ENCODE measurements around the gene ZNF248. TPM values are rescaled to one million over a fixed set of nuclear protein-coding genes. Genes with fewer than 3 reads are reported as not detected.

Gene ZNF248
- total and polyA plus RNA-seq, 11 donors = 5.0 to 14.7 (median 9.1) TPM

- H3K4me1 ChIP-seq = no peaks in the 10 kb centered on the region
- peaks cover 0 to 3% (median 0%) of the 10 kb centered on the region in 12 donors for H3K9me3 ChIP-seq
- WGBS, 4 donors = 61 to 72% (median 71%) methylated on average over 7 of the region's 7 CpGs
- ATAC-seq (no peak), DNase-seq (no peak)
- H3K27ac ChIP-seq = no peak overlapping the region
- no peak overlapping the region for H3K4me3 ChIP-seq
- TF ChIP-seq CTCF (IDR thresholded peaks at IDR 0.05) = no peak
- TF ChIP-seq POLR2A (IDR thresholded peaks at IDR 0.05) = no peak
- H3K27me3 ChIP-seq = no peaks in the 10 kb centered on the region
- intact Hi-C loops (cut with DNase I) = no loop called here
- H3K36me3 ChIP-seq = no peaks in the 10 kb centered on the region
Observed at GRCh38 chr10:37871568-37872251, 14.3 kb upstream of the ZNF248 start.

DNA sequence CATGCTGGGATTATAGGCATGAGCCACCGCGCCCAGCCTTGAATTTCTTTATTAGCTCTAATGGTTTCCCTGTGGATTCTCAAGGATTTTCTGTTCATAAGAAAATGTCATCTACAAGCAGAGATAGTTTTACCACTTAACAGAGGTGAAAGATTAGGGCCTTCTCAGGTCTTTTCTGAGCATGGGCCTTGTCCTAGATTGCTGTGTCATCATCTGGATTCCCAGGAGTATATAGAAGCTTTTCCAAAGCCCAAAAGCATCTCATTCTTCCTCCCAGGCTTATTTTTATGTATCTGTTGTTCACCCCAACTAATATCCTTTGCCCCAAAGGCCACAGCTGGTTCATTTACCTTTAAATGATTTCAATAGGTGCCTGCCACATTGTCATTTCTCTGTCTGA, 13.7 kb upstream of the ZNF248 start:
- Histone ChIP-seq H3K4me1 (no peaks in the 10 kb centered on the region), H3K27me3 (no peaks in the 10 kb centered on the region), H3K9me3 (peaks cover 0 to 3% (median 0%) of the 10 kb centered on the region in 12 donors), H3K27ac (no peak overlapping the region), H3K36me3 (no peaks in the 10 kb centered on the region), H3K4me3 (no peak overlapping the region)
- intact Hi-C loops (cut with DNase I) = no loop called here
- TF ChIP-seq CTCF (IDR thresholded peaks at IDR 0.05) = no peak
- TF ChIP-seq POLR2A (IDR thresholded peaks at IDR 0.05) = no peak
- 45 to 75% (median 67%) methylated on average over 2 of the region's 2 CpGs for WGBS, 4 donors
- ATAC-seq (no peak), DNase-seq (no peak)

DNA sequence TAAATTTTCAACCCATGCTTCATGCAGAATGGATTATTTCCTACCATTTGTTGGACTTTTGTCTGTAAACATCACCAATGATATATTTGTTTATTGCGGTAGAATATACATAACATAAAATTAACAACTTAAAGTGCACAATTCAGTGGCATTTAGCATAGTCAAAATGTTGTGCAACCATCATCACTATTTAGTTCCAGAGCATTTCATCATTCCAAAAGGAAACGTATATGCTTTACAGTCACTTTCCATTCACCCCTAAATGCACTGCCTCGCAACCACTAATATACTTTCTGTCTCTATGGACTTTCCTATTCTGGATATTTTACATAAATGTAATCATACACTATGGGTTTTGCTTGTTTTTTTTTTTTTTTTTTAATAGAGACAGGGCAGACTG, 11.4 kb upstream of the ZNF248 start:
- Histone ChIP-seq H3K27ac (no peak overlapping the region), H3K27me3 (no peaks in the 10 kb centered on the region), H3K4me3 (no peak overlapping the region), H3K4me1 (no peaks in the 10 kb centered on the region), H3K36me3 (no peaks in the 10 kb centered on the region), H3K9me3 (peaks cover 0 to 3% (median 0%) of the 10 kb centered on the region in 12 donors)
- DNase-seq (no peak), ATAC-seq (no peak)
- 87 to 92% (median 90%) methylated on average over 3 of the region's 3 CpGs for WGBS, 4 donors
- intact Hi-C loops (cut with DNase I) = no loop called here
- TF ChIP-seq CTCF (IDR thresholded peaks at IDR 0.05) (no peak), POLR2A (IDR thresholded peaks at IDR 0.05) (no peak)

DNA sequence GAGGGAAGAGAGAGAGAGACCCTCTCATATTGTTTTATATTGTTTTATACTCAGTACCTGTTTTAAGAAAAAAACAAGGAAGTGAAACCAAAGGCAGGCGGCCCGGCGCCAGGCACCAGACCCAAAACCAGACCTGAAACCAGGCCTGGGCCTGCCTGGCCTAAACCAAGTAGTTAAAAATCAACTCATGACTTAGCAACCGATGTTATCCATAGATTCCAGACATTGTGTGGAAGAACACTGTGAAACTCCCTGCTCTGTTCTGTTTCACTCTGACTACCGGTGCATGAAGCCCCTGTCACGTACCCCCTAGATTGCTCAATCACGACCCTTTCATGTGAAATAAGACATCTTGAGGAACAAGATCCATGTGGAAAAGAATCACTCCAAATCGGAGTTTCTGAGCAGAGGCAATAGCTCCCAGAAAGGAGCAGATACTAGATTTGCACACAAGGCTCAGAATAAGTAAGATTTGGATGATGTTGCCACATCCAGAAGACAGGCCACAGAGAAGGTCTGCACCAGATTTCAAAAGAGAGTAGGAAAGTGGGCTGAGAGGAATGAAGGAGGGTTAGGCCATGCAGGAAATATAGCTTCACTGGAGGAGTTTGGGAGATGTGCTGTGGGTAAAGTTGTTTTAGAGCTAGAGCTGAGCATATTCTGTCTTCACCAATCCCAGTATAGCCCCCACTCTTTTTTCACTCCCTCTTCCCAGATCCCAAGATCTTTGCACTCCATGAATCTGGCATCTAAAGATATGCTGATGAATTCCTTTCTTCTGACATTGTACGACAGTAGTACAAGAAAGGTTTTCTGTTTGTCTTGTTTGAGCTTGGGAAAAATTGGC, 8.8 kb upstream of the ZNF248 start:
- ATAC-seq = no peak
- intact Hi-C loops (cut with DNase I) = no loop called here
- Histone ChIP-seq H3K9me3 (peaks cover 0 to 3% (median 0%) of the 10 kb centered on the region in 12 donors), H3K36me3 (no peaks in the 10 kb centered on the region), H3K27me3 (no peaks in the 10 kb centered on the region), H3K4me1 (no peaks in the 10 kb centered on the region), H3K4me3 (no peak overlapping the region), H3K27ac (peak overlapping the region in 1 of 12 donors; percentile 70)
- TF ChIP-seq CTCF (IDR thresholded peaks at IDR 0.05) = no peak
- no peak for TF ChIP-seq POLR2A (IDR thresholded peaks at IDR 0.05)
- DNase-seq = no peak
- WGBS, 4 donors = 76 to 83% (median 81%) methylated on average over 9 of the region's 9 CpGs
